HG02798 (cell line): ENCODE data around the gene STC2.

Experiments used
- ATAC-seq: cut with Tn5 transposase; IDR thresholded peaks from one replicate; pipeline ENCODE4 v1.9.1; 2021; ENCODE audit warnings: mild to moderate bottlenecking; ENCODE audit not compliant: unreplicated experiment, poor library complexity

STC2 gene

GRCh38 chr5:173315495-173316338 lies 12.5 kb downstream of the STC2 start:
- ATAC-seq: no peak

GRCh38 chr5:173314166-173314952 lies 13.9 kb downstream of the STC2 start:
- ATAC-seq: no peak

GRCh38 chr5:173313351-173313801 lies 14.8 kb downstream of the STC2 start:
- no peak for ATAC-seq

GRCh38 chr5:173312821-173313220 lies 15.4 kb downstream of the STC2 start:
- no peak for ATAC-seq

DNA sequence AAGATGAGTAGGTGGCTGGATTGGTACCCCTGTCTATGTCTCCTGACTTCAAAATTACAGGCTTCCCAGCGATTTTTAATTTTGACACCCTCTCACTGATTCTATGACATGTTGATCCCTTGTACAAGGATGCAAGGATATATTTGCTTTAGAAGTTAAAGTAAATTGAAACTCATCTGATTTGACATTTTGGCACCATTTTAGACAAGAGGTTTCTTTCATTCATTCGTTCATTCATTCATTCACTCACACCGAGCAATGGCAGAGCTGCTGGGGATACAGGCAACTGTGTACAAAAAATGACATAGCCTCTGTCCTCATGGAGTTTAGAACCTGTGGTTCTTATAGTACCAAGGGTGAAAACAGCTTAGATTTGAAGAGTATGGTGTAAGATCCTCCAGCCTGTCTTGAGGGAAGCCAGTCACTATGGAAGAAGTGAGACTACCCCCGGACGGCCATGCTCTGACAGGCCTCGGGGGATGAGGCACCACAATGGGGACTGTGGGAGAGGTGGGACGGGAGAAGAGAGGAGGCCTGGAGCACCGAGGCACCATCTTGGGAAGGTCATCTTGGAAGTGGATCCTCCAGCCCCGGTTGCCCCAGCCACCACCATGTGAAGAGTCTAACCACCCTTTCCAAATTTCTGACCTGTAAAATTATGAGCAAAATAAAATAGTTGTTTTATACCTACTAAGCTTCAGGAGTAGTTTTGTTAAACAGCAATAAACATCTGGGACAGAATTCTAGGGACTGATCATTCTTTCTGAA lies 16.2 kb downstream of the STC2 start:
- ATAC-seq: no peak

DNA sequence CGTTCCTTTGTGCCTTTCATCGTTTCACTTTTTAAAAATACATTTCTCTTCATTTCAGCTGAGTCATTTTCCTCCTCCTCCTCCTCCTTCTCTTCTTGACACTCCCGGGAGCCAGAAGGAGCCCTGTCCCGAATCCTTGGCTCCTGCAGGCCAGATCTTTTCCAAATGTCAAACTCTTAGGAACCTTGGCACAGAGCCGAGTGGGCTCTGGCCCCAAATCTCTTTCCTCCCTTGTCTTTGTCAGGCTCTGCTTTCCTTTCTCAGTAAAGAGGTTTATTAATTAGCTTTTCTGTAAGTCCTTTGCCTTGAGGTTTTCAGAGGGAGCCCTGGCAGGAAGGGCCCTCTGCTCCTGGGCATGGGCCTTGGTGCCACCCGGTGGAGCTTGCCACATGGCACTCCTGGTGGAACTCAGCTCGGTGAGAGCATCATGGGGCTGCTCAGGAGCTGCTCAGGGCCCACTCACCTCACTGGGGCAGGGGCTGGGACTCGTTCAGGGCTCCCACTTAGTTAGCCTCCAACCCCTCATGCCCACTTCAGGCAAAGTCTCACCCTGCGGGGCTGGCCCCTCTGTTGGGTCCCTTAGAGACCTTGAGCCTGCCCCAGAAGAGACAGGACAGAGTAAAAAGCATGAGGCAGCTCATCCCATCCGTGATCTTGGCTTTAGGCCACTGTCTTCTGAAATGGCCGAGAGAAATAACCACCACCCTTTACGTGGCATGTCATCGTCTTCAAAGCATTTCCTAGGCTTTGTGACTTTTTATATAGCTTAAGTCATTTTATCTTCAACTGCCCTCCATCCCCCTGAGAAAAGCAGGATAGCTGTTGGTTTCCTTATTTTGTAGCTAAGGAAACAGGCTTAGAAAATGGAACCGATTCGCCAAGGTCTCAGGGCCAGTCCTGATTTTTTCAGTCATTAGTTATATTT lies 17.1 kb downstream of the STC2 start:
- no peak for ATAC-seq

DNA sequence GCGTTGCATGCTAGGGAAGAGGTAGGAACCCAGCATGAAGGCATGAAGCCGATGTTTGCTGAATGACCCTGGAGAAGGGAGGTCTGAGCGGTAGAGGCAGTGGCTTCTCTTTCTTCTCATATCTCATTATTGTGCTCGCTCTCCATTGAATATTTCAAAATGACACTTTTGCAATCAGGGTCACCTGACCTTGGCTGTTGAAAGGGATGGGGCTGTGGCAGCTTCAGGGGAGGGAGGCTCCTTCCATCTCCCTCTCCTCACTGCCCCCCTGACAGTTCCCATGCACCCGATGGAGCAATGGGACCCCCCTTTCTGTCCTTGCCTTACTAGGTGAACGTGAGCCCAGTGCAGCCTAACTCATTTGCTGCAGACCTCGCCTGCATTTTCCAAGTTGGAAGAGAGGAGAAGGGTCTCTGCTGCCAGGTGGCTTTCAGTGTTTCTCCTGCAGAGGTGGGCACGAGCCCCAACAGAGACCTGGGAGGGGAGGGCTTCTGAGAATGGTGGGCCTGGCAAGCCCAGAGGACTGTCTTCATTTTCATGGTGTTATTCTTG lies 17.9 kb downstream of the STC2 start:
- ATAC-seq: no peak

- ATAC-seq: no peak
These were observed 18.5 kb downstream of the STC2 start for GRCh38 chr5:173309731-173310130.

DNA sequence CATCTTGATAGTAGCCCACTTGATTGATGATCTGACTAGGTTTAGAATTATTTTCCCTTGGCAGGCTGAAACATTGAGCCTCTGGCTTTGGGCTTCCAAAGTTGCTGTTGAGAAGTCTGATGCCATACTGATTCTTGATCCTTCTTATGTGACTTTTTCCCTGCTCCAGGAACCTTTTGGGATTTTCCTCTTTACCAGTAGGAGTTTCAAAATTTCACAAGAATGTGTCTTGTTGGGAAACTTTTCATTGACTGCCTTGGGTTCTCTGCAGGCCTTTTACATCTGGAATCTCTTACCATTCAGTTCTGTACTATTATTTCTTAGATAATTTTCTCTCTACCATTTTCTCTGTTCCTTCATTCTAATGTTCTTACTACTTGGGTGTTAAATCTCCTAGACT lies 20.0 kb downstream of the STC2 start:
- ATAC-seq: no peak

DNA sequence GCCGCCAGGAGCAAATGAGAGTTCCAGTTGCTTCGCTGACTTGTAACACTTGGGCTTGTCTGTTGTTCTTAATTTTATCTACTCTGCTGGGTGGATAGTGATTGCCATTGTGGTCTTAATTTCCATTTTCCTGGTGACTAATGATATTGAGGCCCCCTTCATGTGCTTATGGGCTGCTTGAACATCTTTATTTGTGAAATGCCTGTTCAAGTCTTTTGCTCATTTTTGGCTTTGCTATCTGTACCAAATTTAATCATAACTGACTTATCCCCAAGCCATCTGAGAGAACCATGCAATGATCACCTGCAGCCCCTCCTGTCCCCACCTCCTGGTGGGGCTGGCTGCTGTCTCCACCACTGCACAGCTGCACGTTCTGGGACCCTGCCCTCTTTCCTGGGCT lies 20.5 kb downstream of the STC2 start:
- ATAC-seq: no peak

GRCh38 chr5:173306695-173307094 lies 21.5 kb downstream of the STC2 start:
- no peak for ATAC-seq

DNA sequence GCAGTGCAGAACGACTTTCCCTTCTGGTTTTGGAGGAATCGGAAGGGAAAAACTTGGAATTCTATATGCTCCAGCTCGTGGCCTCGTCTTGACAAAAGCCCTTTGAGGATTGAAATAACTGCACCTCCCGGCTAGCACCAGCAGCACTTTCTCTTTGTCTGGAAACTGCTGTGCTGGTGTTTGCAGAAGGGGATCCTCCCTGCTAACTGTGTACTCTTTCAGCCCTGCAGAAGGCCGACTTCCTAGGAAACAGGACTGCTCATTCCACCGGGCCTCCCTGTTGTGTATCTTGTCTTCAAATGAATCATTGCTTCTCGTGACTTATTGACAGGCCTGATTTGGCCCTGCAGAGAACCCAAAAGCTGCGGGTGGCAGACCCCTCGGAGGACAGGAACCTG lies 23.6 kb downstream of the STC2 start:
- no peak for ATAC-seq

GRCh38 chr5:173303878-173304590 lies 24.2 kb downstream of the STC2 start:
- ATAC-seq: no peak

- no peak for ATAC-seq
These were observed 25.6 kb downstream of the STC2 start for GRCh38 chr5:173302546-173303155.

GRCh38 chr5:173301695-173302545 lies 26.3 kb downstream of the STC2 start:
- ATAC-seq: no peak

DNA sequence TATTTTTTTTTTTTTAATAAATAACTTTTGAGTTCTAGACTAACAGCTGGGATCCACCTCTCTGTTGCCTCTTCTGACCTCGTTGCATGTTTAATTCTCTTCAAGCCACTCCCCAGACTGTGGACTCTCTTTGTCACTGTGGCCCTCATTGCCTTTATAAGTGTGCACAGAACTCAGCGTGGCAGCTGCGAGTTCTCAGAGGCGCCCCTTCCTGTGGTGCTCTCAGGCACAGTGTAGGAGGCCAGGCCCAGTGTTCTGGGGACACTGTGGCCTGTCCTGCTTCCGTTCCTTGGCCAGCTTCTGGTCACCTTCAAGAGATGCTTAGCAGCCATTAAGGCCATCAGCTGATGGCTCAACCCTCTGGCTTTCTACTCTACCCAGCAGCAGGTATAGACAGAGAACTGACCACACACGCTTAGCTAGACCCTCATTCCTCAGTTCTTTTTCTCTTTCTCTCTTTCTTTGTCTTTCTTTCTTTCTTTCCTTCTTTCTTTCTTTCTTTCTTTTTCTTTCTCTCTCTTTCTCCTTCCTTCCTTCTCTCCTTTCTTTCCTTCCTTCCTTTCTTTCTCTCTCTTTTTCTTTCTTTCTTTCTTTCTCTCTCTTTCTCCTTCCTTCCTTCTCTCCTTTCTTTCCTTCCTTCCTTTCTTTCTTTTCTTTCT lies 27.7 kb downstream of the STC2 start:
- no peak for ATAC-seq

- no peak for ATAC-seq
These were observed 28.4 kb downstream of the STC2 start for GRCh38 chr5:173299820-173300219.
